CD4-positive, alpha-beta T cell (primary cell): Measurements from ENCODE around the gene NOC4L. TPM values are rescaled to one million over a fixed set of nuclear protein-coding genes. Genes with fewer than 3 reads are reported as not detected.

Experiments
- ATAC-seq: fragments of 200-7000 bp; cut with Tn5 transposase; one replicate; pipeline ENCODE4 v1.10.0; 2022; ENCODE audit warnings: mild to moderate bottlenecking; ENCODE audit not compliant: poor library complexity
- CTCF ChIA-PET: fragments of 350-600 bp; sonication (Branson Sonifier 250); formaldehyde crosslinking; loops from one replicate; lab custom pipeline; 2021; ENCODE audit warnings: antibody characterized with exemption, inconsistent platforms; lab: Charles Lee
- POLR2A ChIA-PET: fragments of 350-600 bp; sonication (Branson Sonifier 250); formaldehyde crosslinking; loops from one replicate; lab custom pipeline; 2021; ENCODE audit warnings: antibody characterized with exemption, inconsistent platforms; lab: Charles Lee
- DNase-seq, 14 experiments: peaks; one replicate each; pipeline ENCODE4 v3.0.0-alpha.2; 2013 to 2020; ENCODE audit warnings: mixed read lengths in 2 of 14
- H3K27ac ChIP-seq, 2 donors: one replicate each; pipeline versions ENCODE4 v1.5.1 to v1.7.0; 2013; ENCODE audit warnings: low read length in 2 of 2, low read depth in 1 of 2, mild to moderate bottlenecking in 1 of 2
- H3K27me3 ChIP-seq, 2 experiments: 1 replicate in 1 of 2; 2 replicates in 1 of 2; pipeline versions ENCODE4 v1.6.1 to v1.7.0; 2013; ENCODE audit warnings: low read length in 2 of 2, control low read depth in 1 of 2, mild to moderate bottlenecking in 1 of 2, moderate library complexity in 1 of 2; ENCODE audit not compliant: insufficient read depth in 2 of 2, control insufficient read depth in 1 of 2
- H3K36me3 ChIP-seq: one replicate; pipeline ENCODE4 v1.6.1; 2013; ENCODE audit warnings: low read length, control low read depth; ENCODE audit not compliant: insufficient read depth
- H3K4me1 ChIP-seq: one replicate; pipeline ENCODE4 v1.6.1; 2013; ENCODE audit warnings: low read length, control low read depth; ENCODE audit not compliant: insufficient read depth
- H3K4me3 ChIP-seq: one replicate; pipeline ENCODE4 v1.5.1; 2013; ENCODE audit warnings: mild to moderate bottlenecking, low read length, moderate library complexity
- H3K9me3 ChIP-seq, 2 experiments: 1 replicate in 1 of 2; 2 replicates in 1 of 2; pipeline versions ENCODE4 v1.6.1 to v1.7.0; 2013; ENCODE audit warnings: low read length in 2 of 2, mild to moderate bottlenecking in 2 of 2, control low read depth in 1 of 2, moderate library complexity in 1 of 2; ENCODE audit not compliant: control insufficient read depth in 1 of 2, insufficient read depth in 1 of 2
- H3K27ac Mint-ChIP-seq: one replicate; pipeline ENCODE4 v1.8.0; 2020; ENCODE audit warnings: mixed read lengths
- H3K27me3 Mint-ChIP-seq: one replicate; pipeline ENCODE4 v1.8.0; 2021; ENCODE audit warnings: mixed read lengths
- H3K36me3 Mint-ChIP-seq: one replicate; pipeline ENCODE4 v1.8.0; 2021; ENCODE audit warnings: low read depth, mixed read lengths
- H3K4me1 Mint-ChIP-seq: one replicate; pipeline ENCODE4 v1.8.0; 2021; ENCODE audit warnings: low read depth, mixed read lengths
- H3K4me3 Mint-ChIP-seq: one replicate; pipeline ENCODE4 v1.8.0; 2020; ENCODE audit warnings: mild to moderate bottlenecking, mixed read lengths
- H3K9me3 Mint-ChIP-seq: one replicate; pipeline ENCODE4 v1.8.0; 2020; ENCODE audit warnings: mixed read lengths
- CTCF ChIP-seq: fragments of 200-600 bp; IDR thresholded peaks from one replicate; pipeline ENCODE4 v1.8.0; 2022; ENCODE audit warnings: antibody characterized with exemption, mild to moderate bottlenecking
- intact Hi-C, 2 experiments: fragments of 100-400 bp; cut with DNase I in 1 of 2; cut with micrococcal nuclease in 1 of 2; formaldehyde crosslinking; loops; one replicate each; pipeline versions ENCODE4 v1.15.1 to v1.9.0; 2023 to 2025; cut with DNase I, micrococcal nuclease
- total RNA-seq, 174 experiments: library from RNA in 2 of 174; stranded (reverse) in 2 of 174; gene quantifications; one replicate each; pipeline ENCODE4 v1.2.3 and lab custom pipeline; 2021 to 2026

Gene NOC4L
- total RNA-seq, 2 experiments from 2014 or later, result 21.8 to 22.3 TPM

DNA sequence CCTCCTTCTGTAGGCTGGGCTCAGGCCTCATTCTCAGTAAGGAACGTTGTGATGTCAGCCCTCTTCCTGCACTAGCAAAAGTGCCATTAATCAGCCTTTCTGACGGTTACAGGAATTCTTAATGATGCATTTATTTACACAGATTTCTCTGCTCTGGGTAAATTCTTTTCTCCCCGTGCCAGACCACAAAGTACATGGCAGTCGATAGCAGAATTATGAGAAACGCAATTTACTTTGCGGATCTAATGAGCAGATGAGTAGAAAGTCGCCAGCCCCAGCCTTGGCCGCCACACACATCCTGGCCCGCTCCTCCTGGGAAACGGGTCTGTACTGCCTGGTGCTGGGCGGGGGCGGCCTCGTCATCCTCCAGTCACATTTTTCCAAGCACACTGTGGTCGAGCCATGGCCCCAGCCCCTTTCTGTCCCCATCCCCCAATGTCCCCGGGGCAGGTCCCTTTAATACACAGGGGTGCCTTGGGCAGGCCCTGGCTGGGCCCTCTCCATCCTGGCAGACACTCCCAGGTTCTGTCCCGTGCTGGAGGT lies 25.9 kb downstream of the NOC4L start:
- Mint-ChIP-seq H3K36me3 (no peaks in the 10 kb centered on the region), H3K9me3 (no peaks in the 10 kb centered on the region), H3K27ac (no peak overlapping the region), H3K4me3 (no peak overlapping the region), H3K27me3 (peaks cover 12% of the 10 kb centered on the region), H3K4me1 (peaks cover 14% of the 10 kb centered on the region)
- peaks cover 0 to 22% of the 10 kb centered on the region in 2 experiments for H3K9me3 ChIP-seq
- ChIA-PET CTCF (no interaction called here), POLR2A (no interaction called here)
- H3K4me3 ChIP-seq, result no peak overlapping the region
- H3K27ac ChIP-seq, result no peak overlapping the region
- DNase-seq (no peak), ATAC-seq (no peak)
- intact Hi-C loops, result no loop called here
- TF ChIP-seq CTCF, result no peak
- H3K36me3 ChIP-seq, result no peaks in the 10 kb centered on the region
- peaks cover 40% of the 10 kb centered on the region for H3K4me1 ChIP-seq
- peaks cover 3 to 5% of the 10 kb centered on the region in 2 experiments for H3K27me3 ChIP-seq

DNA sequence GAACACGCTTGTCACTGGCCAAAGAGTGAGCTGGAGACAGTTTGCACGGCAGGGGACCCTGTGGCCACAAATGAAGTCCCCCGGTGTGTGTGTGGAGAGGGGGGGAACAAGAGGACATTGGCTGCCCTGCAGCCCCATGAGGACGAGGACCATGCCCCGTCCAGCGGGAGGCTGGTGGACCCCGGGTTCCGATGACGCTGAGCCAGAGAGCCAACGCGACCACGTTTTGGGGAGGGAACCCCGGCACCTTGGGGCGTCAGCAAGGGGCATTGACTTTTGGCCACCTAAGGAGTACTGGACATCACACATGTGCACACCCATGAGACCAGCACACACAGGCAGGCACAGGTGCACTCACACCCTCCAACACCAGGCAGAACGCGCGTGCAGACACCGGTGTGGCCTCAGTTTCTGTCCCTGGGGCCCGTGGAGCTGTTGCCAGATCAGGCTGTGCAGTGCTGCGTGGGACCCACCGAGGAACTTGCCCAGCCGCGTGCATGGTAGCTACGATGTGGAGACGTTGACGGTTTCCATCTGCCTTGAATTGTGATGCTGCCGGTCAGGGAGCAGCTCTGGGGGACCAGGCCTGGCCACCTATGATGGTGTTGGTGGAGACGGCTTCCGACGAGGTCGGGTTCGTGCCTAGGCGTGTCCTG lies 26.5 kb downstream of the NOC4L start:
- no peak overlapping the region for H3K27ac Mint-ChIP-seq
- DNase-seq, result no peak
- no peaks in the 10 kb centered on the region for H3K36me3 Mint-ChIP-seq
- POLR2A ChIA-PET, result no interaction called here
- intact Hi-C loops, result no loop called here
- TF ChIP-seq CTCF, result no peak
- H3K4me1 Mint-ChIP-seq, result peaks cover 14% of the 10 kb centered on the region
- H3K36me3 ChIP-seq, result no peaks in the 10 kb centered on the region
- CTCF ChIA-PET, result no interaction called here
- no peaks in the 10 kb centered on the region for H3K9me3 Mint-ChIP-seq
- peaks cover 12% of the 10 kb centered on the region for H3K27me3 Mint-ChIP-seq
- H3K9me3 ChIP-seq, result peaks cover 0 to 22% of the 10 kb centered on the region in 2 experiments
- peaks cover 44% of the 10 kb centered on the region for H3K4me1 ChIP-seq
- no peak overlapping the region for H3K4me3 ChIP-seq
- no peak for ATAC-seq
- H3K4me3 Mint-ChIP-seq, result no peak overlapping the region
- no peak overlapping the region for H3K27ac ChIP-seq
- peaks cover 3 to 5% of the 10 kb centered on the region in 2 experiments for H3K27me3 ChIP-seq

DNA sequence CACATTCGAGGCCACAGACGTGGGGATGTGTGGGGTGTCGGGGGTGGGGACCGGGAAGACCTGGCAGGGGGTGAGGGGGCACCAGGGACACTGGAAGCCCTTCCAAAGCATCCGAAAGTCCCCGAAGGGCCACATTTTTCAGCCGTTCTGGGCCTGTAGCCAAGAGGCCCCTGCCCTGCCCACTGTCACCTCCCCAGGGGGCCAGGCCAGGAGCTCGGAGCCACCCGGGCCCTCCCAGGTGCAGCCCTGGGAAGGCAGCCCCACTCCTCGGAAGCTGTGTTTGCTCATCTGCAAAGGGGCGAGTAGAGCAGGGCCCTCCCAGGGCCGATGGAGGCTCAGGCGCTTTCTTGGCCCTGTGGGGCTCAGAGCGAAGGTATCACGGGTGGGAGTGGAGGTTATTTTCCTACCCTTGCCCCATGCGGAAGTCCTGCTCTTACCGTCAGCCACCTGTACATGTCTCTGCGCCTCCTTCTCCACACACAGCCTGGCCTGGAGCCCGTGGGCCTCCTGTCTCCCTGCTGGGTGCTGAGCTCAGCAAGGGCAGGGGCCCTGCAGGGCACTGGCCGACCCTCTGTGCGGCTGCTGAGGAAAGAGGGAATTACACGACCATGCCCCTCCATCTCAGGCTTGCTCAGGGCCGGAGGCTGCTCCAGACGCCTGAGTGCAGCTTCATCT lies 27.2 kb downstream of the NOC4L start:
- ATAC-seq (no peak), DNase-seq (no peak)
- no peak overlapping the region for H3K4me3 Mint-ChIP-seq
- no peaks in the 10 kb centered on the region for H3K36me3 Mint-ChIP-seq
- no peak overlapping the region for H3K27ac Mint-ChIP-seq
- Histone ChIP-seq H3K27me3 (peaks cover 3 to 5% of the 10 kb centered on the region in 2 experiments), H3K27ac (no peak overlapping the region), H3K9me3 (peaks cover 0 to 22% of the 10 kb centered on the region in 2 experiments), H3K36me3 (no peaks in the 10 kb centered on the region), H3K4me3 (no peak overlapping the region), H3K4me1 (peaks cover 44% of the 10 kb centered on the region)
- ChIA-PET POLR2A (no interaction called here), CTCF (no interaction called here)
- intact Hi-C loops, result no loop called here
- peaks cover 12% of the 10 kb centered on the region for H3K27me3 Mint-ChIP-seq
- no peaks in the 10 kb centered on the region for H3K9me3 Mint-ChIP-seq
- TF ChIP-seq CTCF, result no peak
- peaks cover 14% of the 10 kb centered on the region for H3K4me1 Mint-ChIP-seq
